ENCODE data around the gene G3BP1.
"Not testable (repeated sequence)": the region's sequence is repeated elsewhere in the genome, so short reads cannot be mapped to it uniquely, and the experiment has no call there.

The G3BP1 gene

DNA sequence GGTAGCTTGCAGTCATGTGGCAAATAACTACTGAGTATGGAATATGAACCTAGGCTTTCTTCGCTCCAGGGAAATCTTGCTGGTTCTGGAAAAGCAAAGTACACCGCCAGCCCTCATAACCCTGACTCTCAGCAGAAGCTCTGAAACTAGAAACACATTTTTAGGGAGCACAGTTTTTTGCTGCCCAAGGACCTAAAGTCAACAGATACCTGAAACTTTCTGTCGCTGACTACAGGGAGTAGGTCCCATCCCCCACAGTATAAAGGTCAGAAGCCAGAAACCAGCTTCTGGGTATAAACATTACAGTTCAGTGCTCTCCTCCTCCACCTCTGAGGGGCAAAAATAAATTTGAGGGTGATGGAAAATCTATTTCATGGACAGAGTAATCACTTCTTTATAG, 16.4 kb upstream of the G3BP1 start:
- DNase-seq (ENCODE audit: low spot score): no peak

DNA sequence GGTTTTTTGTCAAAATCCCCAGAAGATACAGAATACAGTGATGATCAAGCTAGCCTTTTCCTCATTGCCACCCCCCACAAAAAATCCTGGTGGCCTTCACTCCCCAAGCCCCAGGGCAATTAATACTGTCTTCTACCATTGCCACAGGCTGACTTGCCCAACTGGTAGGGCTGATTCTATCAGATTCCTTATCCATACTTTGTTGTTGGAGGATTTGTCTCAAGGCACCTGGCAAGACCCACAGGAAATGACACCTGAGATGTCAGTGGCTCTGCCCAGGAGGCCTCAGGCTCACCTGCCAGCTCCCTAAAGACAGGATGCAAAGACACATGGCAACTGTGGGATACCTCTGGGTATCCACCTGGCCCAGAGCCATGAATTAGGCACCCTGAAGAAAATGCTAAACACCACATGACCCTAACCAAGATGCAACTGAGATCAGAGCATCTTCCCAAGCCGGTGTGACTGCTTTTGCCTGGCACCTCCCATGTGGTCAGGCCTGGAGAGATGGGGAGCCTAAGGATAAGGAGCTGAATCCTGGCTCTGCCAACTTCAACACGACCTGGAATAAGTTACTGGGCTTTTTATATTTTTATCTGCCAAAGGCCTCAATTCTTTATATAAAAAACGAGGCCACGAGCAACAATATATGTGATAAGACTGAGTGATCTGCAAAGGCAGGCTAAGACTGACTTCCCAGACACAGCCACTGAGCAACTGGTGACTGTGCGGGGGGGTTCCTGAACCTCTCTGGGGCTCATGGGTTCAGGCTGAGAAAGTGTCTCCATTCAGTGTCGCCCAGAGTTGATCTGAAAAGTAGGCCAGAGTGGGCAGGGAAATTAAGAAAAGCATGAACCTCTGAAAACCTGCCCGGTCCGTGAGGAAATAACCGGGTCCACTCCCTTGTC, 14.3 kb upstream of the G3BP1 start:
- no peak for DNase-seq (ENCODE audit: low spot score)

GRCh38 chr5:151758141-151758429, 13.7 kb upstream of the G3BP1 start:
- no peak for DNase-seq (ENCODE audit: low spot score)

DNA sequence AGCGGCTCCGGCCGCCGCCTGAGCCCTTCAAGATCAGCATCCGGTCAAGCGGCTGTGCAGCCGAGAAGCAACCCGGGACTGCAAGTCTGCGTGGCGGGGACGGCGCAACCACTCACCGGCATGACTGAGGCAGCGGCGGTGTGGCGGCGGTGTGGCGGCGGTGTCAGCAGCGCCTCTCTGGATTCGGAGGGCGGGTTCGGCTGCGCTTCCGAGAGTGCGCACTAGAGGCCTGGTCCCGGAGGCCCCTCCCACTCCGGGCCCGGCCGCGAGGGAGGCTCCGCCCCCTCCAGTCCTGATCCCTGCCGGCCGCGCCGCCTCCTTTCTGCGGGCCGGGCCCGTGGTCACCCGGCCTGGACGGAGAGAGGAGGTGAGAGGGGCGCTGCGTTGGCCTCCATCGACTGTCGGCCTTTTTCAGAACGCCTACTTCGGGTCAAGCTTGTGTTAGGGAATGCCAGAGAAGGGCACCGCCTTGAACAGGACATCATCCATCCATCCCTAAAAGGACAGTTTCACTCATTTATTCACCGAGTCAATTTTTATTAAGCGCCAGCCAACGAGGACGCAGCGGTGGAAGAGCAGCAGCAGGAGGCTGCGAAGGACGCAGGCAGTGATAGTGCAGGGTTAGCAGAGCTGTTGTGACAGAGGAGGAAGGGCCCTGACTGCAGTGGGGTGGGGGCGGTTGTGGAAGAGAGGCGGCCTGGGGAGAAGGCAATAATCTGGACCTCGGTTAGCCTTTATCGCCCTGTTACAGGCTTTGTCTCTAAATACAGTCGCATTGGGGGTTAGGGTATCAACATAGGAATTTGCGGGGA, 13.1 kb upstream of the G3BP1 start, which contains the start of gene ATOX1:
TSS of gene ATOX1 (minus strand) at position 202 of the 812 bp plus-strand sequence. CDS start at position 122, 80 bp downstream.
- DNase-seq (ENCODE audit: low spot score): peak; percentile 93

- DNase-seq (ENCODE audit: low spot score): no peak
Observed at GRCh38 chr5:151764801-151765200, 7.0 kb upstream of the G3BP1 start.

GRCh38 chr5:151766975-151767374, 4.8 kb upstream of the G3BP1 start:
- DNase-seq (ENCODE audit: low spot score): no peak

DNA sequence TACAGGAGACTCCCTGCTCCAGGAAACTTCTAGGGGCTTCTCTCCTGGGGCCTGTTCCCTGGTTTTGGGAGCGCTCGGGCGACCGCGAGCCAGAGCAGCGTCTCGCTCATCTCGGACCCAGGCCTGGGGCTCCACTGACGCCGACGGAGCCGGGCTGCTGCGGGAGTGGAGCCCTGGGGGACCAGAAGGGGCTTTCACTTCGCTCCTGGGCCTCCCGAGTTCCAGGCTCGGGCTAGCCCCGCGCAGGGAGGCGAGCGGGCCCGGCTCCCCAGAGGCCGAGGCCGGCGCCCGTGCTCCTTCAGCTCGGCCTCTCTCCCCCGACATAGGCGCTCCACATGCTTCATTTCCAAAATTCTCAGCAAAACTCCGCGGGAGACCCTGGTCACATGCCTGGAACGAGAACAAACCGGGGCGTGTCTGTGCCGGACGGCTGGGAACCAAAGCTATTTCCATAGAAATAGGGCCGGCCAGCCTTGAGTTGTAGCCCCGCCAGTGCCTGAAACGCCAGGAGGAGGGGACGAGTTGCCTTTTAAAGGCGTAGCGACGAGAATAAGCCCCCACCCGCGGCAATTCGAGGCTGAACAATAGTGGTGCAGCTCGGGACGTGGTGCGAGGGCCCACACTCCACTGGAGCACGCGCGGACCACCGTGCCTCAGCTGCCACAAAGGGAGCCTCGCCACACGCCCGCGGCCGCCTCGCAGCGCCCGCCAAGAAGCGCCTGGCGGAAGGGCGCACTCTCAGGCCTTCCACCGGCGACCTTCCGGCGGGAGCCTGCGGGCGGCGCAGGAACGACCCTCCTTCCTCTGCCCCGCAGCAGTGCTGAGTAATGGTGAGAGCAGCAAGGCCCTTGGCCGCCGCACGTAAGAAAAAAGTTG, 1.1 kb upstream of the G3BP1 start:
- no peak for DNase-seq (ENCODE audit: low spot score)

- peak; percentile 35 for DNase-seq (ENCODE audit: low spot score)
Observed at GRCh38 chr5:151772029-151772845, 483 bp downstream of the G3BP1 start.

GRCh38 chr5:151772846-151773561, 1.2 kb downstream of the G3BP1 start:
- no peak for DNase-seq (ENCODE audit: low spot score)

DNA sequence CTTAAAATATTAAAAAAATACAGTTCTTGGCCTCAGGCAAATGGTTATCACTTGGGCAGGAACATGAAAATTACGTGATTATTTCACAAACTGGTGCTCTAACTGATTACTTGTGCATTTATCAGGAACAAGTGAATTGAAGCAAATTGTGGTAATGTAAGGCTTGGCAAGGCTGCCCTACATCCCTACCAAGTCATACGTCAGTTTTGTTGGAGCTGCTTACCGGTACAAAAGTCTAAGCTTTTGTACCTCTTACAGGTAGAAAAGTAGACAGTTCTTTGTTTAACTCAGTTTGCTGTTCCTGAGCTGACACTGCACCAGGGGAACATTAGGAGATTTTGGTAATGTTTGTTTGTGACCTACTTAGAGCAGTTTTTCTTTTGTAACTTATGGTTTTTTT, 2.2 kb downstream of the G3BP1 start:
- no peak for DNase-seq (ENCODE audit: low spot score)

DNA sequence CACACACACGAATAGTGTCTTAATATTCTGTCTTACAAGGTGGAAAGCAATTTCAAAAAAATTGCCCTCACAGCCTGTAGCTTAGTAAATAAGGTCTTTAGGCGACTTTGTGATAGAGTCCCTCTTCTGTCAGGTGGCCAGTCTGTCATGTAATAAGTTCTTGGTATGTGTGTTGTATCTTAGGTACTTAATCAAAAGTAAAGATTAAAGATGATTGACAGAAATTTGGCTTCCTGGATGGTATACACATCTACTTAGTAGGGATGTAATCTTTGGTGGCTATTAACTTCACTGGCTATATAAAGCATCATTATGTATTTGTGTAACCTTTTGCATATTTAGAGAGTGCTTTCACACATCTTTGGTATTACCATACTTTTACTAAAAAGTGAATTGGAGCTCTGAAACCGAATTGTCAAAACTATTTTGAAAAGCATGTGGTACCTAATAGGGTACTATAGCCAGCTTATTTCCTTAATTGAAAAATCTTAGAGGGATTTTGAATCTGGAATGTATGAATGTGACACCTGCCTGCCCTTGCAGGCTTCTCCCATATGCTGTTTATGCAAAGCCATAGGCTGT, 3.4 kb downstream of the G3BP1 start:
- DNase-seq (ENCODE audit: low spot score): no peak

DNA sequence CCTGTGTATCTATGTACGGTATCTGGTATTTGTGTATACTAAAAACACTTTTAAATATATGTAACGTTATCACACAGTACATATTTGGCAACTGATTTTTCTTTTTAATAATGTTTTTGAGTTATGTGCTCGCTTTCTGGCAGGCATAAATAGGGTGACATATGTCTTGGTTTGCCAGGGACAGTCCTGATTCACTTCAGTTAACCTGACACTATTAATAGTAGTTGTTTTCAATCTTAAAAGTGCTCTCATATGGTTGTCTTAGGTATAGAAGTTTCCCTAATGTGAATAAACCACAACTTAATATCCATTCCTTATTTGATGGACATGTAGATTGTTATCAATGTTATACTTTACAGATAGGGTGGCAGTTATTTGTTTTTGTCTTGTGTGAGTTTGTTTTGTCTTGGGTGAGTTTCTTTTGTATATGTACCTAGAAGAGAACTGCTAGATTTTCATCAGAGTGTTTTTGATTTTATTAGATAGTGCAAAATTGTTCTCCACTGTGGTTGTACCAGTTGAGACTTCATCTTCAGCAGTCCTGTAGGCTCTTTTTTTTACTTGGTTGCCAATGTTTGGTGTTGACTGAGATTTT, 7.9 kb downstream of the G3BP1 start:
- DNase-seq (ENCODE audit: low spot score): no peak

DNA sequence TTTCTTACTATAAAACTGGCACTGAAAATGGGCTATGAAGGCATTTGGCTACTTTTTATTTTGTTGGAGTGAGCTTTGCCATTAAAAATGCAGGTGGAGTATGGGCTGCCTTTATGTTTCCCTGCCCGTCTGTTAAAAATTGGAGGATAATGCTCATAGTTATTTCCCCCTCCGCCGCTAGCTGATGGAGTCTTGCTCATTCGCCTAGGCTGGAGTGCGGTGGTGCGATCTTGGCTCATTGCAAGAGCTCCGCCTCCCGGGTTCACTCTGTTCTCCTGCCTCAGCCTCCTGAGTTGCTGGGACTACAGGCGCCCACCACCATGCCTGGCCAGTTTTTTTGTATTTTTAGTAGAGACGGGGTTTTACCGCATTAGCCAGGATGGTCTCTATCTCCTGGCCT, 8.6 kb downstream of the G3BP1 start:
- DNase-seq (ENCODE audit: low spot score): no peak

DNA sequence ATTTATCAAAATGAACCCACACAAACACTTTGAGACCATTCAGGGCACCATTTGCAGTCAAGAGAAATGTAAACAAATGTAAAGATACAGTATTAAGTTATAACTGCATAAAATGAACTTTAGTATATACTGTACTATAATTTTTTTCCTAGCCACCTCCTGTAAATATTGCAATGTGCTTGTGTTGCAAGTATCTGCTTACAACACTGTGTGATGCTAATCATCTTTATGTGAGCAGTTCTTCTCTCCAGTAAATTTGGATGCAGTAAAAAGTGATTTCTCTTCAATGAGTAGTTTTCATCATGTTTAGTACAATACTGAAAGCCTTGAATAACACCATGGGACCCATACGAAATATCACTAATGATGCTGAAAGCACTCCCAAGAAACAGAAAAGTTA, 9.4 kb downstream of the G3BP1 start:
- DNase-seq (ENCODE audit: low spot score): no peak

- not testable (repeated sequence) for DNase-seq (ENCODE audit: low spot score)
Observed at GRCh38 chr5:151783664-151784063, 11.9 kb downstream of the G3BP1 start.

DNA sequence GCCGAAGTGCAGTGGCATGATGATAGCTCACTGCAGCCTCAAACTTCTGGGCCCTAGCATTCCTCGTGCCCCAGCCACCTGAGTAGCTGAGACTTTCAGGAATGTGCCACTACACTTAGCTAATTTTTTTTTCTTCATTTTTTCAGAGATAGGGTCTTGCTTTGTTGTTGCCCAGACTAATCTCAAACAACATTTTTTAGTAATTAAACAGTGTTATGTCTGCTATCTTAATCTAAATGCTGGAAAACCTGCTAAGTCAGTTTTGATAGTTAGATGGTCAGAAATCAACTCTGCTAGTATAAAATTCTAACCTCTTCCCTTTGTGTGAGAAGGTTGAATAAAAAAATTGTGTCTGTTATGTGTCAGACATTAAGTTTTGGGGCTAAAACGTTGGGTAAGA, 12.4 kb downstream of the G3BP1 start:
- no peak for DNase-seq (ENCODE audit: low spot score)

- DNase-seq (ENCODE audit: low spot score): no peak
Observed at GRCh38 chr5:151786468-151786867, 14.7 kb downstream of the G3BP1 start.

- no peak for DNase-seq (ENCODE audit: low spot score)
Observed at GRCh38 chr5:151787817-151788216, 16.1 kb downstream of the G3BP1 start.

DNA sequence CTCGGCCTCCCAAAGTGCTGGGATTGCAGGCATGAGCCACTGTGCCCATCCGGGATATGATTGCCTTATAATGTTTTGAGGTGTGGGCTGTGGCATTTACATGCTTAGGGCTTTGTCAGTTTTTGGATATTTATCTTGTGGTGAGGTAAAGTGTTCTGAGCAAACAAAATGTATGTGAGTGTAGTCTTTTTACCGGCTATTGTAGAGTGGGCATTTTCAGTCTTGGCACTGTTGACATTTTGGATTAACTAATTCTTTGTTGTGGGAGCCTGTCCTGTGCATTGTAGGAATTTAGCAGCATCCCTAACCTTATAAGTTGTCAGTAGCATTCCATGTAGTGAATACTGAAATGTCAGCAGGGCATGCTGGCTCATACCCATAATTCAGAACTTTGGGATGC, 21.6 kb downstream of the G3BP1 start:
- DNase-seq (ENCODE audit: low spot score): no peak

GRCh38 chr5:151795426-151795825, 23.7 kb downstream of the G3BP1 start:
- no peak for DNase-seq (ENCODE audit: low spot score)
